ENCODE measurements around the gene PODN.
A peak's percentile ranks its signal among the peaks of the same experiment; 100 is the strongest.

The PODN gene

GRCh38 chr1:53051676-53052075, 10.3 kb upstream of the PODN start:
- no peak for DNase-seq

DNA sequence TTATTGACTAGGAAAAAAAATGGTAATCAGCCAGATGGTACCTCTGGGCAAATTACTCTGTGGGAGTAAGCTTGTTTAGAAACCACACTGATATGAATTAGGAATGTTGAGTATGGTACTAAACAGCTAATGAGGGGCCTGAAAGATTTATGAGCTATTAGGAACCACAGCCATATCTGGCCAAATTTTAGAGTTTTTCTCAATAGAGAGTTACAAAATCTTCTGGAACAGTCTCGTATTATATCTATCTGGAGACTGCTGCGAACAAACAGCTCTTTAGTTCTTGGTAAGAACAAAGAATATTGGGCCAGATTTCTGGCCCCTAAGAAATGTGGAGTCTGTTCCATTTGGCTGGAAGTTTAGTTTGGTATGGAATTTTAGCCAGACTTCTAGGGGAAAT, 4.9 kb upstream of the PODN start:
- no peak for DNase-seq

DNA sequence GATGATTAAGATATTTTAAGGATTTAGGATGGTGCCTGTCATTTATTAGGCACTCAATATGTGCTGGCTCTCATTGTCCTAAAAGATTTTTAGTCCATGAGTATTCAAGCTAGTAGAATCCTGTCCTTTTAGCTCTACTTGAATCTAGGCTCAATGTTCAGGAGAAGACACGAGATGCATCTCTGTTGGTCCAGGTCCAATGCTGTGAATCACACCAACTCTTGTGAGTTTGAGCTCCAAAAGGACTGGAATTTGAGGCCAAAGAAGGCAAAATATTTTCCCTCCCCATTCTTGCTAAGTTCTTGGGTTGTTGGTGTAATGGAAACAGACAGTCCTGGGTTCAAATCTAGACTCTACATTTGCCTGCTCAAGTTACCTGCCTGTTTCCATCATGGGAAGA, 1.4 kb upstream of the PODN start:
- no peak for DNase-seq

DNA sequence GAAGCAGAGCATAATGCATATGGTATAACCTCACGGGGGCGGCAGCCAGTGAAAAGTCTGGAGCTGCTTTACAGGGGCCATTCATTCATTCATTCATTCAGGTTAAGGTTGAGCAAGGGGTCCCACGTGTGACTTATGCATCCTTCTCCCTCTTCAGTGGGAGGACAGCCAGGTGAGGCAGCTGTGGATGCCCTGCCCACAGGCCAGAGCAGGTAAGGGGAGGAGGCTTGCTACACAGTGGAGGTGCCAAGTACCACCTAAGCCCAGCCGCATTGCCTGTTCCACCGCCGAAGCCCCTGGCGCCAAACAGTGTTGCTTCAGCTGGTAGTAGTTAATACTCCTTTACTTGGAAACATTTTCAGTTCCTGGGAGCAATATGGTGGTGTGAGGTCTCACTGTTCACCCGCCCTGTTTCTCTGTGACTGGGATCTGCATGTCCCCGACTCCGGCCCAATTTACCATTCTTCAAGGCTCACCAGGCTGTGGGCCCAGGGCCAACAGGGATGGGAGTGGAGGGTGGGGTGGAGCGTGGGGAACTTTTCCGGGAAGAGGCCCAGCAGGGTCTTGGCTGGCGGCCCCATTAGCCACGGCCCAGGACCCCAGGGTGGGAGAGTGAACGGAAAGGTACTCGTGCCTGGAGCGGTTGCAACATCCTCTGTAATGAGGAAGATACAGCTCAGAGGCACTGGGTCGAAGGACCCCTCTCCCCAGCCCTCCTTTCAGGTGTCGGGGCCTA, 722 bp upstream of the PODN start:
- no peak for DNase-seq

GRCh38 chr1:53062708-53063591, 937 bp downstream of the PODN start:
- no peak for DNase-seq

GRCh38 chr1:53063744-53064515, 1.9 kb downstream of the PODN start:
- DNase-seq: no peak

- DNase-seq: no peak
These were observed 3.4 kb downstream of the PODN start for GRCh38 chr1:53065391-53065790.

- no peak for DNase-seq
These were observed 4.5 kb downstream of the PODN start for GRCh38 chr1:53066488-53066887.

- DNase-seq: no peak
These were observed 5.1 kb downstream of the PODN start for GRCh38 chr1:53066891-53067738.

DNA sequence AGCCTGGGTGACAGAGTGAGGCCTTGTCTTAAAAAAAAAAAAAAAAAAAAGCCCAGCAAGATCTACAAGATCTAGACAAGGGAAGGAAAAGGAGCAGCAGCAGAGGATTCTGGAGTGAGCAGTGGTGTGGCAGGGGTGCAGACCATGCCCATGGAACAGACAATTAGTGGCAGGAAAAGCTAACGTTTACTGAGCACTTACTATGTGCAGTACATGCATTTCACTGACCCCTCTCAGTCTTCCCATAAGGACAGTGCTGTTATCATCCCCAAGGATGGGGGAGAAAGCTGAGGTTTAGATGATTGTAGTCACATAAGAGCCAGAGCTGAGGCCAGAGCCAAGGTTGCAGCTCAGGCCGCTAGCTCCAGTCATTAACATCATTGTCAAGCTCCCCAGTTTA, 5.9 kb downstream of the PODN start:
- no peak for DNase-seq

DNA sequence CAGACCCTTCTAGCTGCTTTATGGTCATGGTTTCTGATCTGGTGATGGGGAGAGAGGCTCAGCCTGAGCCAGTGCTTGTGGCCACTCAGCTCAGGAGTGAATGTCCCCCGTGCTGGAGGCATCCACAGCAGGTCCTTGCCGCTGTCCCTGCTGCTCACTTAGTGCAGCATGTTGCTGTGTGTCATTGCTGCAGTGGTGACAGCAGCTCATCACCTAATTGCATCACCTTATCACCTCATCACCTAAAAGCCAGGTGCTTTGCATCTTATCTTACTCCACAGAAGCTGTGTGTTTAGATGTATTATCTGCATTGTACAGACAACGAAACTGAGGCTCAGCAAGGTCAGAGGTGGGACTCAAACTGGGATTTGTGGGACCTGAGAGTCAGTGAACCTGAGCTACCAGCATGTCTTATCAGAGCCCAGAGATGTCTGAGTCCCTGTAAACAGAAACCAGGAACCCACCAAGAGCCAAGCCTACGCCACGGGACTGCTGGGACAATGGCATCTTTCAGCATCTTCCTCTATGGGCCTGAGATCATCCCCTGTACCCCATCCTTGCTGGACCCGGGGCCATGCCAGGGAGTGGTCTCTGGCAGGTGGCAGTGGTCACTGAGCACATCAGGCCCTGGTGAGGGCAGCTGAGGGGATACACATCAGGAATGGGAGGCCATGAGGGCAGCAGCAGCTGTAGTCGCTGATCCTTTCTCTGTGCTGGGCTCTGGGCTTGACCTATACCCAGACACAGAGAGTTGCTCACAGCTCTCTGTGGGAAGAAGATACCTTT, 6.5 kb downstream of the PODN start:
- no peak for DNase-seq

- no peak for DNase-seq
These were observed 7.3 kb downstream of the PODN start for GRCh38 chr1:53069265-53069662.

GRCh38 chr1:53069663-53070327, 7.8 kb downstream of the PODN start:
- no peak for DNase-seq

DNA sequence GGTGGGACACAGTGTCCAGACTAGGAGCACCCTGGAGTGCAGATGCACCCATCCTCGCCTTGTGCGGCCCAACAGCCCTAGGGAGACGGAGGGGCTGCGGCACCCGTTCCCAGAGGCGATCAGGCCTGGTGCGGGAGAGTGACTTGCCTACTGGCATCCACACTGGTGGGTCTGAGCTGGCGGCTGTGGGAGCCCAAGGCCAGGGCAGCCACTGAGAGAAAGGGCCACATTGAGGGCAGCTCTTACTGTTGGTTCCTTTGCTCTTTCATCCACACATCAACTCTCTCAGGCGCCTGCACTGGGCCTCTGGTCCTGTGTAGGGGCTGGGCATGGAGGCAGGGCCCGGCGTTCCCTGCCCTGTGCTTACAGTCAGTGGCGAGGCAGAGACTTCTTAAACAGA, 8.6 kb downstream of the PODN start:
- DNase-seq: no peak

GRCh38 chr1:53071167-53071865, 9.3 kb downstream of the PODN start:
- DNase-seq: no peak

DNA sequence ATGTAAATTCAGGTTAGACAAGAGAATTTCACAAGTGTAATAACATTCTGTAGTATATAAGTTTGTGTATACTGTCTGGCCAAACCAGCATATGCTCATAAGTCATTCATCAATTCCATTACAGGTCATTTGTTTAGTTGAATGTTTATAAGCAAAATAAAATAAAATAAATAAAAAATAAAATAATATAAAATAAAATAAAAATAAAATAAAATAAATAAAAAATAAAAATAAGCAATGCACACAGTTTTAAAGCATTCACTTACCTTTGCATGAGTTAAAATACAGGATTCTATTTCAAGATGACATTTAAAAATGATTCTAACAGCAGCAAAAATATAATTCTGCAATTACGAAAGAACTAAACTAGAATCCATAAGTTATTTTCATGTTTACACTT, 9.9 kb downstream of the PODN start:
- DNase-seq: no peak

GRCh38 chr1:53073287-53073686, 11.3 kb downstream of the PODN start:
- no peak for DNase-seq

DNA sequence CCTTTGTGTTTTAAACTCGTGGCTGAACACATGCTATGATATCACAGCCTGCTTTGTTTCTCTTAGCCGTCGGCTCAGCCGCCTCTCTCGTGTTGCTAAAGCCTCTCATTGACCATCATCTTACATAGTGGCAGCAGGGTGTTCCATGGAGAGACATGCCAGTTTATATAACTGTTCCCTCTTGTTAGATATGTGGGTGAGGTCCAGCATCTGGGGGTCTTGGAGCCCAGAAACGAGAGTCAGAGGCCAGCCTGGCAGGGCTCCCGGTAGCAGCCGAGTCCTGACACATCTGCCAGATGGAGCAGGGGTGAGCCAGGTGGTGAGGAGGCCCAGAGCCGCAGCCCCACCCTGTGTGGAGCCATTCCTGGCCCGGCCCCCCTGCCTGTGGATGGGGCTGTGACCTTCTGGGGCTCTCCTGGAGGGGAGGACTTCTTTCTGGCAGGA, 11.9 kb downstream of the PODN start:
- peak; percentile 3 for DNase-seq

GRCh38 chr1:53074313-53075154, 12.5 kb downstream of the PODN start:
- no peak for DNase-seq
